SU-DHL-6 (cell line): ENCODE results near the gene HK1.

Experiments
- H2AFZ ChIP-seq: fragments of 200-600 bp; sonication (generic); 2 replicates; pipeline ENCODE4 v1.6.1; 2014; ENCODE audit warnings: low read depth, mild to moderate bottlenecking, moderate library complexity, mixed read lengths, antibody characterized with exemption, low read length; ENCODE audit not compliant: severe bottlenecking
- H3F3A ChIP-seq: fragments of 200-600 bp; shearing (Covaris generic); 2 replicates; pipeline ENCODE4 v1.6.0; 2016; ENCODE audit warnings: antibody characterized with exemption, mild to moderate bottlenecking; ENCODE audit not compliant: insufficient read depth
- H3K27ac ChIP-seq: fragments of 200-600 bp; sonication (generic); 2 replicates; pipeline ENCODE4 v1.5.1; 2016; ENCODE audit warnings: low read depth, mild to moderate bottlenecking, low read length, moderate library complexity, mixed read lengths
- H3K27me3 ChIP-seq: fragments of 200-600 bp; sonication (generic), shearing (Covaris generic); 2 replicates; pipeline ENCODE4 v1.6.0; 2014; ENCODE audit warnings: mild to moderate bottlenecking, low read length
- H3K36me3 ChIP-seq: fragments of 200-600 bp; sonication (generic); 2 replicates; pipeline ENCODE4 v1.6.1; 2014; ENCODE audit warnings: mild to moderate bottlenecking, low read length, mixed read lengths
- H3K4me2 ChIP-seq: fragments of 300-600, 200-600 bp; shearing (Covaris generic), sonication (generic); 2 replicates; pipeline ENCODE4 v1.6.0; 2014; ENCODE audit warnings: low read length, low read depth, mild to moderate bottlenecking; ENCODE audit not compliant: poor library complexity, severe bottlenecking
- H3K4me3 ChIP-seq: fragments of 200-600 bp; sonication (generic); 2 replicates; pipeline ENCODE4 v1.5.1; 2014; ENCODE audit warnings: antibody characterized with exemption, low read length, mild to moderate bottlenecking, mixed read lengths; ENCODE audit not compliant: insufficient read depth, poor library complexity, severe bottlenecking
- H3K79me2 ChIP-seq: fragments of 200-600 bp; sonication (generic); 2 replicates; pipeline ENCODE4 v1.6.1; 2014; ENCODE audit warnings: mild to moderate bottlenecking, low read length, moderate library complexity; ENCODE audit not compliant: insufficient read depth
- H3K9ac ChIP-seq: fragments of 200-600 bp; sonication (generic); 2 replicates; pipeline ENCODE4 v1.7.0; 2014; ENCODE audit warnings: mild to moderate bottlenecking, low read length
- H3K9me2 ChIP-seq: fragments of 200-600 bp; sonication (generic); replicated peaks from 2 replicates; pipeline ENCODE4 v1.6.1; 2014; ENCODE audit warnings: low read length; ENCODE audit not compliant: insufficient read depth
- H3K9me3 ChIP-seq: fragments of 200-600 bp; sonication (generic); 2 replicates; pipeline ENCODE4 v1.6.1; 2014; ENCODE audit warnings: low read length, mixed read lengths; ENCODE audit not compliant: insufficient read depth
- H4K20me1 ChIP-seq: fragments of 200-600 bp; sonication (generic); 2 replicates; pipeline ENCODE4 v1.6.1; 2014; ENCODE audit warnings: low read depth, mild to moderate bottlenecking, antibody characterized with exemption, low read length, moderate library complexity, mixed read lengths
- CTCF ChIP-seq: fragments of 200-600 bp; sonication (generic); IDR thresholded peaks from one replicate; pipeline ENCODE4 v1.5.1; 2017; ENCODE audit warnings: antibody characterized with exemption, mild to moderate bottlenecking, low read length, moderate library complexity; ENCODE audit not compliant: insufficient read depth, poor library complexity, severe bottlenecking
- EZH2phosphoT487 ChIP-seq: fragments of 200-600 bp; sonication (generic), shearing (Covaris generic); conservative IDR thresholded peaks from 2 replicates; pipeline ENCODE4 v1.6.1; 2018; ENCODE audit warnings: mild to moderate bottlenecking, antibody characterized with exemption, low read length, moderate library complexity, mixed read lengths

Gene HK1

GRCh38 chr10:69338133-69338456 is 59.8 kb downstream of the HK1 start:
- TF ChIP-seq CTCF (no peak), EZH2phosphoT487 (no peak)
- Histone ChIP-seq H3K4me3 (no peak overlapping the region), H3F3A (no peaks in the 10 kb centered on the region), H3K36me3 (no peaks in the 10 kb centered on the region), H4K20me1 (peaks cover 3% of the 10 kb centered on the region; the same call in 1 of the 2 replicates), H3K27ac (no peak overlapping the region), H3K79me2 (peaks cover 3% of the 10 kb centered on the region), H3K4me2 (no peak overlapping the region), H3K9ac (no peak overlapping the region), H2AFZ (no peak overlapping the region), H3K9me3 (no peaks in the 10 kb centered on the region), H3K27me3 (no peaks in the 10 kb centered on the region), H3K9me2 (no peaks in the 10 kb centered on the region)

GRCh38 chr10:69338547-69339450 is 60.5 kb downstream of the HK1 start:
- no peaks in the 10 kb centered on the region; the same call in 1 of the 2 replicates for H3K79me2 ChIP-seq

GRCh38 chr10:69340695-69341094 is 62.4 kb downstream of the HK1 start:
- Histone ChIP-seq H3K9me3 (no peaks in the 10 kb centered on the region), H3K9ac (no peak overlapping the region), H3K4me2 (no peak overlapping the region), H3F3A (no peaks in the 10 kb centered on the region), H3K4me3 (no peak overlapping the region), H3K79me2 (no peaks in the 10 kb centered on the region; the same call in 1 of the 2 replicates), H3K27me3 (no peaks in the 10 kb centered on the region), H4K20me1 (peaks cover under 1% of the 10 kb centered on the region; the same call in 1 of the 2 replicates), H3K27ac (no peak overlapping the region), H2AFZ (no peak overlapping the region), H3K36me3 (no peaks in the 10 kb centered on the region), H3K9me2 (no peaks in the 10 kb centered on the region)
- no peak for TF ChIP-seq CTCF
- no peak for TF ChIP-seq EZH2phosphoT487

More at GRCh38 chr10:69338547-69339450, 60.5 kb downstream of the HK1 start:
- Histone ChIP-seq H2AFZ (no peak overlapping the region), H3K9ac (no peak overlapping the region), H3K4me2 (no peak overlapping the region), H3K4me3 (no peak overlapping the region), H3K27ac (no peak overlapping the region), H3K36me3 (no peaks in the 10 kb centered on the region), H4K20me1 (peaks cover 3% of the 10 kb centered on the region; the same call in 1 of the 2 replicates), H3K9me2 (no peaks in the 10 kb centered on the region), H3F3A (no peaks in the 10 kb centered on the region), H3K9me3 (no peaks in the 10 kb centered on the region), H3K27me3 (no peaks in the 10 kb centered on the region)
- TF ChIP-seq CTCF, result no peak
- TF ChIP-seq EZH2phosphoT487, result no peak
